PFSK-1 (cell line): ENCODE results near the gene HMGCL.

Experiments used
- FOXP2 ChIP-seq: optimal IDR thresholded peaks from 2 replicates; pipeline ENCODE3; 2011; ENCODE audit warnings: borderline replicate concordance, control low read depth, inconsistent platforms; ENCODE audit not compliant: insufficient read depth; ENCODE audit errors: extremely low read length, extremely low read depth
- POLR2AphosphoS5 ChIP-seq: IDR thresholded peaks from 2 replicates; pipeline ENCODE4 v1.6.1; 2012; ENCODE audit warnings: low read depth, mild to moderate bottlenecking, control low read depth, low read length, moderate library complexity
- REST ChIP-seq, 2 experiments: IDR thresholded peaks; 2 replicates each; pipeline versions ENCODE4 v1.6.1 to v1.8.0; 2011 to 2012; ENCODE audit warnings: low read depth in 2 of 2, low read length in 2 of 2, control low read depth in 1 of 2, inconsistent platforms in 1 of 2, mild to moderate bottlenecking in 1 of 2, moderate library complexity in 1 of 2; ENCODE audit not compliant: insufficient read depth in 1 of 2
- SIN3A ChIP-seq: IDR thresholded peaks from 2 replicates; pipeline ENCODE4 v1.6.1; 2012; ENCODE audit warnings: mild to moderate bottlenecking, low read length, moderate library complexity, borderline replicate concordance; ENCODE audit not compliant: insufficient read depth
- TAF1 ChIP-seq: IDR thresholded peaks from 2 replicates; pipeline ENCODE4 v1.6.1; 2012; ENCODE audit warnings: low read length, control low read depth, borderline replicate concordance; ENCODE audit not compliant: insufficient read depth

Gene HMGCL

DNA sequence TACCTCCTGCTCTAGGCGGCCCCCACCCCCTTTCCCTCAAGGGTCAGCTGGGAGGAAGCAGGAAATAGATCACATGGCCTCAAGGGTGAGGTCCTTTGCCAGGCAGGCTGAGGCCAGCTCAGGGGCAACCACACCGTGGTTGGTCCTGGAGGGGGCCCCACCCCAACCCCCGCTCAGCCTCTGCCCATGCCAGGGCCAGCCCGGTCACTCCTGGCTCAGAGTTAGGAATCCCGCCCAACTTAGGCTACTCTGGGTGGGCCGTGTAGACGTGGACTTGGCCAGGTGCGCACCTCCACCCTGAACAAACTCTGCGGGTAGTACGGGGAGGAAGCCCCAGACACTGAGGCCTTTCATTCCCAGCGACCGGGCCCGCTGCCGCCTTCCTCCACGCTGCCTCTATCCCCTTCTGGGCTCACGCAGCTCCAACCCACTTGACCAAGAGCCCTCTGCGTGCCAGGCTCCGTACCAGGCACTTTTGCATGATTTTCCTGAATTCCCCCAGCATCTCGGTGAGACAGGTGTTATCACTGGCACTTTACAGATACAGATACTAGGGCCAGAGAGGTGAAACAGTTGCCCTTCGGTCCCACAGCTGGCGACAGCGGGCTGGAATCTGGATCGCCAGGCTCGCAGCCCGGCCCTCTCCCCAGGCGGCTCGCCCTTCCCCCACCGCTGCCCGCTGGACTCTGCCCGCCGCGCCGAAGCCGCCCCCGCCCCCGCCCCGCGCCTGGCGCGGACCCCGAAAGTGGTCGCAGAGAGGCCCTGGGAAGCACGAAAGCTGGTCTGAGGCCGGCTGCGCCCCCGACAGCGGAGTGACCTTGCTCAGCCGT lies 25.4 kb downstream of the HMGCL start:
- TF ChIP-seq REST (IDR thresholded peaks at IDR 0.05; ENCODE audit: insufficient read depth in 1 of 2, low read depth in 2 of 2, low read length in 2 of 2) (no peak), SIN3A (no peak), FOXP2 (no peak), TAF1 (no peak), POLR2AphosphoS5 (no peak)

GRCh38 chr1:23799255-23799569 lies 26.0 kb downstream of the HMGCL start:
- TF ChIP-seq SIN3A (no peak), POLR2AphosphoS5 (no peak), REST (IDR thresholded peaks at IDR 0.05; ENCODE audit: insufficient read depth in 1 of 2, low read depth in 2 of 2, low read length in 2 of 2) (no peak), TAF1 (no peak), FOXP2 (no peak)

GRCh38 chr1:23798662-23799142 lies 26.5 kb downstream of the HMGCL start:
- TF ChIP-seq SIN3A (no peak), REST (IDR thresholded peaks at IDR 0.05; ENCODE audit: insufficient read depth in 1 of 2, low read depth in 2 of 2, low read length in 2 of 2) (no peak), POLR2AphosphoS5 (no peak), TAF1 (no peak), FOXP2 (no peak)

- TF ChIP-seq SIN3A = no peak
- no peak for TF ChIP-seq REST (IDR thresholded peaks at IDR 0.05; ENCODE audit: insufficient read depth in 1 of 2, low read depth in 2 of 2, low read length in 2 of 2)
- TF ChIP-seq FOXP2 = no peak
- TF ChIP-seq POLR2AphosphoS5 = no peak
- TF ChIP-seq TAF1 = no peak
Measured at GRCh38 chr1:23797478-23798448, 27.5 kb downstream of the HMGCL start.
